Measurements from ENCODE around the gene TANC1.

GRCh38 chr2:159195697-159196096 is 227.3 kb downstream of the TANC1 start:
- TF ChIP-seq CTCF (conservative IDR thresholded peaks at IDR 0.05; ENCODE audit: low read depth in 2 of 2) (no peak), POLR2AphosphoS5 (IDR thresholded peaks at IDR 0.05; ENCODE audit: low read depth) (no peak), EZH2phosphoT487 (IDR thresholded peaks at IDR 0.05; ENCODE audit: unreplicated experiment) (no peak)
